Measurements from ENCODE around the gene SMU1.

DNA sequence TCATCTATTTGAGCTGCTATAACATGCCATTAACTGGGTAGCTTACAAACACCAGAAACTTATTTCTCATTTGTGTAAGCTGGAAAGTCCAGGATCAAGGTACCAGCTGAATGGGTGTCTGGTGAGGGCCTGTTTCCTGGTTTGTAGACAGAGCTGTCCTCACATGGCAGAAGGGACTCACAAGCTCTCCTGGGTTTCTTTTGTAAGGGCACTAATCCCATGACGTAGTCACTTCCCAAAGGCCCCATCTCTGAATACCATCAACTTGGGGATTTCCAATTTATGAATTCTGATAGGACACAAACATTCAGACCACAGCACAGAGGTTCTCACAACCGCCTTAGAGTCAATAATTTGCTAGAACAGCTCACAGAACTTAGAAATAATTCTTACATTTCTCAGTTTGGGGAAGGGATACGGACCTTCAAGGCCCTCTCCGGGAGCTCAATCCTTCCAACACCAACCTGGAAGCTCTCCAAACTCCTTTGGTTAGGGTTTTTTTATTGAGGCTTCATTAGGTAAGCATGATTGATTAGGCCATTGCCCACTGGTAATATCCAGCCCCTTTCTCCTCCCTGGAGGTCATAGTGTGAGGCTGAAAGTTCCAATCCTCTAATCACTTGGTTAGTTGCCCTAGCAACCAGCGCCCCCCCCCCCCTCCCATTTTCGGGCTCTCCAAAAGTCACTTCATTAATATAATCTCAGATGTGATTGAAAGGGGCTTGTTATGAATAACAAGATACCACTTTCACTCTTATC, 59.0 kb downstream of the SMU1 start:
- no peak for TF ChIP-seq BHLHE40 (IDR thresholded peaks at IDR 0.05; ENCODE audit: borderline replicate concordance)
- TF ChIP-seq HDGF (IDR thresholded peaks at IDR 0.05; ENCODE audit: borderline replicate concordance), result no peak
- TF ChIP-seq SUZ12 (IDR thresholded peaks at IDR 0.05), result no peak
- no peak for TF ChIP-seq L3MBTL2 (conservative IDR thresholded peaks at IDR 0.05)
- no peak for TF ChIP-seq NFRKB (IDR thresholded peaks at IDR 0.05)
- TF ChIP-seq ARNT (IDR thresholded peaks at IDR 0.05), result no peak
- TF ChIP-seq FOXM1 (IDR thresholded peaks at IDR 0.05; ENCODE audit: borderline replicate concordance), result no peak

All from HEK293T (cell line).